ENCODE data around the gene HOXD13.

- no peak for TF ChIP-seq ZNF274 (IDR thresholded peaks at IDR 0.05; ENCODE audit: low read depth, low read length)
- TF ChIP-seq YY1 (IDR thresholded peaks at IDR 0.05; ENCODE audit: insufficient read depth, insufficient read length) = no peak
Observed at GRCh38 chr2:176101216-176101830, 8.8 kb downstream of the HOXD13 start.
